ENCODE results near the gene PNPLA3.

PNPLA3 gene

DNA sequence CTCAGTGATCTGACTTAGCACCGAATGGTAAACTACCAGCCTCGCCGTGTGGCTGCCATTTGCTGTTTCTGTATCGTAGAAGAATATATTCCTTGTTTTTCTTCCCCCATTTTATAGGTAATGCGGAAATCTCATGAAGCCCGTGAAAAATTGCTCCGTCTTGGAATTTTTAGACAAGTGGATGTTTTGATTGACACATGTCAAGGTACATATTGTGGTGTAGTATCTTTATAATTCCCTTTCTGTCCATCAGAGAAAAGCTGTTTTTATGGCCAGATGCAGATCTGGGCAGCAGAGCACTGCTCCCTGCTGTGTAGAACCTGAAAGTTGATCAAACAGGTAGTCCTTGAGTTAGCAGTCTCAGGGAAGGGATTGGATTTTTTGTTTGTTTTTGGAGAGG lies 45.0 kb downstream of the PNPLA3 start:
- no peak for DNase-seq

DNA sequence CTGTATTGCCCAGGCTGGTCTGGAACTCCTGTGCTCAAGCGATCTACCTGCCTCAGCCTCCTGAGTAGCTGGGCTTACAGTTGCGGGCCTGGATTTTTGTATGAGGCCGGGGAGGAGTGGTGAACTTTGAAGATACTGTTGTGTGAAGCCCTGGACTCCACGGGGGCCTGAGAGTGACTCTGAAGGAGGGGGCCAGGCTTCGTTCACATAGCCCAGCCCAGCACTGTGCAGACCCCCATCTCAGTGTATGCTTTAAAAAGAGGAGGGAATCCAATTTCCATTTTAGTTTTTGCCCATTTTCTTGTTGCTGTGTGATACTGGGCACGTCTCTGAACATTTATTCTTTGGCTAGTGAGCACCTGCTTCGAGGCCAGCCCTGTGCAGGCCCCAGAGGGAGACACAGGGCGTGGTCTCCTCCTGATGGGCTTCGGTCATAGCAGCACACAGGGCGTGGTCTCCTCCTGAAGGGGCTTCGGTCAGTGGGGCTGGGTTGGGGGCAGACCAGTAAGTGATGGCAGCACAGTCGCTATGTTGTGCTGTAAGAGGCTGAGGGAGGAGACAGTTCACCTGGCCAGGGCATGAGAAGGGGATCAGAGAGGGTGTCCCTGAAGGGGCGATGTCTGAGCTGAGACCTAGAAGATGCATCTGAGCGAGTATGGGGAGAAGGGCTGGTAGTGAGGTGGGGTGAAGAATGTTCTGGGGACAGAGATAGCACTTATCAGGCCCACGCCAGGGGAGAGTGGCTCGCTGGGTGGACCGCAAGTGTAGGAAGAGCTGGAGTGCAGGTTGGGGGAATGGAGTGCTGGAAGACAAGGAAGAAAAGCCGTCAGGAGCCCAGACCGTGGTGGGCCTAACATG lies 45.6 kb downstream of the PNPLA3 start:
- DNase-seq = no peak

DNA sequence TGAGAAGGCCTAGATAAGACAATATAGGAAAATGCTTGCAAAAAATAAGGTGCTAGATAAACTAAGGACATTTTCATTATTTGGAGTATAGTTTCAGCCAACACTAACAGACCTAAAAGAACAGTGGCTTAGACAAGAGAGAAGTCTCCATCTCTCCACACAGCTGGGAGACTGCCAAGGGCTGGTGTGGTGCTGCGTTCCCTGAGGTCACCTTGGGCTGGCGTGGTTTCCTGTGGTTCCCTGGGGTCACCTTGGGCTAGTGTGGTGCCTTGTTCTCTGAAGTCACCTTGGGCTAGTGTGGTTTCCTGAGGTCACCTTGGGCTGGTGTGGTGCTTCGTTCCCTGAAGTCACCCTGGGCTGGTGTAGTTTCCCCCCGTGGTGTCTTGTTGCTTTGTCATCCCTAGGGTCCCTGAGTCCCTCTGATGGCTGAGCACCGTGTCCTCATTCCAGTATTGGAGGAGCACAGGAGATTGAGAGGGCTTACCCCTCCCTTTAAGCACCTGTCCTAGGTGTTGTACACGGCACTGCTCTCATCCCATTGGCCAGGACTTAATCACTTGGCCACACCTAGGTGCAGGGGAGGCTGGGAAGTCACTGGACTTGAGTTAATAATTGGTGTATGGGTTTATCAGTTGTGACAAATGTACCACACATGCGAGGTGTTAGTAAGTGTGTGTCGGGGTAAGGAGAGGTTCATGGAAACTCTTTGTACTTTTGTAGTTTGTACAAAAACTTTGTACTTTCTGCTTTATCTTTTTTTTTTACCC lies 46.6 kb downstream of the PNPLA3 start:
- DNase-seq = no peak

DNA sequence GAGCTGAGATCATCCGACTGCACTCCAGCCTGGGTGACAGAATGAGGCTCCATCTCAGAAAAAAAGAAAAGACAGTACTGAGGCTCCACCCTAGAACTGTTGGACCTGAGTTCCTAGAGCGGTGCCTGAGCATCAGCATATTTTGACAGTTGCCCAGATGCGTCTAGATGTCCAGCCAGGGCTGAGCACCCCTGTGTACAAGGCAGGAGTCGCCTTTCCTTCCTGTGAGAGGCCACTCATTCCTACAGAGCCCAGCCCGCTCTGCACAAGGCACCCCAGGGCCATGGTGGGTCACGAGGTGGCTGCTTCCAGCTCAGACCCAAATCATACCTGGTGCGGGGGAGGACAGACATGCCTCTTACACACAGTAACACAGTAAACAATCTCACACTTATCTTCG lies 47.5 kb downstream of the PNPLA3 start:
- DNase-seq = no peak

DNA sequence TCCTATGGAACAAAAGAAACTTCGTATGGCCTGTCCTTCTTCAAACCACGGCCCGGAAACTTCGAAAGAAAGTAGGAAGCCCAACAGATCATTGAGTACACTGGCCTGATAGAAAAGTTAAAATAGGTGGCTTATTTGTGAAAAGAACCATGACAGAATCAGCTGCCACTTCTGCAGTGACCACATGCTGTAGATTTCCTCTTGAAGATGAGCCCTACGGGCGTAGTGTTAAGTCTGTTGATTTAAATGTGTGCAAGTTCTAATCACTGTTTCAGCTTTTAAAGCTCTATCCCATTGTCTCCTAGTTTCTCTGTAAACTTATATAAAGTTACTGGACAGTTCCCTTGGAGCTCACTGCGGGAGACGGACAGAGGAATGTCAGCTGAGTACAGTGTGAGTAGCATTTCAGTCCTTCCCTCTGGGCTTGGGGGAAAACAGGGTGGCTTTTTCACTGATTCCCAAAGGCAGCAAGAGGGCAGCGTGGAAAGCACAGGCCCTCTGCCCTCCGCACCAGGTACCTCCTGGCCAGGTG lies 49.4 kb downstream of the PNPLA3 start:
- no peak for DNase-seq

DNA sequence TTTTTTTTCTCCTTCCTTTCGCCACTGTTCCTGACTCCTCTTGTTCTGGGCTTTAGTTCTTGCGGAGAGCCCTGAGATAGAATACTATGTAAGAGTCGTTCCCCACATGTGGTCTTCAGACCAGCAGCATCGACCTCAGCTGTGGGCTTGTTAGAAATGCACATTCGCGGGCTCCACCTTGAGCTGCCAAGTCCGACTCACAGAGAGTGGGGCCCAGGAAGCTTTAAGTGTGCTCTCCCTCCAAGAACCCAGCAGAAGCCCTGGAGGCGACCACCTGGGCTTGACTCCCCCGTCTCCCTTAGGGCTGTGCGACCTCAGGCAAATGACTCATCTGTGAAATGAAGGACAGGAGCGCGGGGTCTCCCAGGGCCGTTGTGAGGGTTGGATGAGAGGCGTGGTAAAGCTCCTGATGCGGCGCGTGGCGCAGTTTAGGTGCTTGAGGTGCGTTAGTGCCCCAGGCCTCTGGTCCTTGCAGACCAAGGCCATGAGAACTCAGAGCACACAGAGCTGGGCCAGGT lies 50.5 kb downstream of the PNPLA3 start:
- DNase-seq = no peak

DNA sequence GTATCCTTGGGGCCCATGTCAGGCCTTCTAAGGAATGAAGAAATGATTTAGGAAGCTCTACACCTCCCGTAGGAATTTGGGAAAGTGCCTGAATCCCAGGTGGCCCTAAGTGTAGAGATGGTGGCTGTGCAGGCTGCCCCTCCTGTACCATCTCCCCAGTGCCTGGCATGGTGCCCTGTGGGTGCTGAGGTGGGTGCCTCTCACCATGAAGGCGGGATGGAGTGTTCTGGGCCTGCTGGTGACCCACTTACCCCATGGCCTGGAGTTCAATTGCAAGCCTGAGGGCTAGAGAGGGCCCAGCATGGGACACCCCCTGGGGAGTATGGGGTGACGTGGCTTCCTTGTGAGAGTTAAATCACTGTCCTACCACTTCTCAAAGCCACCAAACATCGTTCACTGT lies 51.4 kb downstream of the PNPLA3 start:
- DNase-seq = no peak

DNA sequence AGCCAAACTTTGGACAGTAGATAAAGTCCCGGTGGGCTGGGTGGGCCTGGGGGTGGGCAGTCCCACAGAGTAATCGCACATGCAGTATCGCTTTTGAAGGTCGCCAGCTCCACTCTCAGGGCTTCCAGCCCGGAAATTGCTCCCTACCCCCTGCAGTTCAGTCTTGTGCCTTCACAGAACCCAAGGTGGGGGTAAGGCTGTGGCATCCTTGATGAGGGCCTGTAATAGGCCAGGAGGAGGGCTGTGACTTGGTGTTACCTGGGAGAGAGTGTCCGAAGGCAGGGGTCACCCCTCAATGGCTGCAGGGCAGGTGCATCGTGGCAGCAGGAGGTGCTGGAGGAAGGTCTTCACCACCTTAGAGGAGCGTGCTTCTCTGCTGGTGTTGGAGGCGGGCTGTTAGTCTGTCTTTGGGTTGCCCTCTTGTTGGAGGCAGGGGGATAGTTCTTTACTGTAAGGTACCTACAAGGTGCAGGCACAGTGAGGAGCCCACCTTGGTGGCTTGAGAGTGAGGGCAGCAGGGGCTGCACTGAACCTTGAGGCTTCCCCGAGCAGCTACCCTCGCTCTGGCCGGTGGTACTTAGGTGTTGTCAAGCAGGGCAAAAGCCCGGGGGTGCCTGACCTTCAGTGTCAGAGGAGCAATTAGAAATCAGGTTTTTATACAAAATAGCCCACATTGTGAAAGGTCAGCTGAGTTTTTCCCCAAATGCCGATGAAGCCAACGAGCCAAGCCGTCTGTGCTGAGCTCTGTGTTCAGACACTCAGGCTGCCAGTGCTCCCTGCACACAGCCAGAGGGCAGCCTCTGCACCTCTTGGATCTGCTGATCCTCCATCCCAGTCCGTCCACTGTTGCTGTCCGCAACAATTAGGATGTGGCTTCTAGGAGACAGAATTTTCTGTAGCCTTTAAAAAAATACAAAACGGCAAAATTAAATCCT lies 53.5 kb downstream of the PNPLA3 start:
- DNase-seq = no peak

DNA sequence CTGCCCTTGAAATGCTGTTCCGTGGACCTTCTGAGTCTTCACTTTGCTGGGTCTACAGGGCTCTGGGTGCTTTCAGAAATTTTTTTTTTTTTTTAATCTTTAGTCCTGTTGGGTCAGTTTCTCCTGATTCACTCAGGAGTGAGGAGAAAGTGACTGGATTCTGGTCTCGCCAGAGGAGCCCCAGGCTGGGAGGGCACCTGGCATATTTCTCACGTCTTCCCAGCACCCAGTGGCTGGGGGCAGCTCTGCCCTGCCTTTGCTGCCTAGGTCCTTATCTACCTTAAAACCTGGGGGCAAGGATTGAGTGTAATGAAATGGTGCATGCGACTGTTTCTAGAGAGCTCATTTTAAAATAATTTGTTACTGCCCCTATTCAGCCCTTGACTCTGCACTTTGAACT lies 55.0 kb downstream of the PNPLA3 start:
- no peak for DNase-seq

DNA sequence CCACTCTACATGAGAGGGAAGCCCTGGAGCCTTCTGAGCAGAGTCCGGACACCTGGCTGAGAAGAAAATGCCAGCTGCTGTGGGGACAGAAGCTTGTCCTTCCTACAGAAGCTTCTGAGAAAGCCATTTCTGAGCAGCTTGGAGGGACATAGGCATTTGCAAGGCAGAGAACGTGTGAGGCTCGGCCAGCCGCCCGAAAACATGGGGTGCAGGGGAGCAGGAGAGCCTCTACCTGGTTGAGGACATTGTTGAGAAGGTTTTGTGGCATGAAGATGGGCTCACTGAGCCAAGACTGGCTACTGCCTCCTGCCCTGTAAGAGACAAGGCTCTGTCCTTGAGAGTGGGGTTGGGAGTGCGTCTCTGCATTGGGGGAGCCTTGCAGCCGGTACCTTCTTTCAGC lies 57.0 kb downstream of the PNPLA3 start:
- no peak for DNase-seq

DNA sequence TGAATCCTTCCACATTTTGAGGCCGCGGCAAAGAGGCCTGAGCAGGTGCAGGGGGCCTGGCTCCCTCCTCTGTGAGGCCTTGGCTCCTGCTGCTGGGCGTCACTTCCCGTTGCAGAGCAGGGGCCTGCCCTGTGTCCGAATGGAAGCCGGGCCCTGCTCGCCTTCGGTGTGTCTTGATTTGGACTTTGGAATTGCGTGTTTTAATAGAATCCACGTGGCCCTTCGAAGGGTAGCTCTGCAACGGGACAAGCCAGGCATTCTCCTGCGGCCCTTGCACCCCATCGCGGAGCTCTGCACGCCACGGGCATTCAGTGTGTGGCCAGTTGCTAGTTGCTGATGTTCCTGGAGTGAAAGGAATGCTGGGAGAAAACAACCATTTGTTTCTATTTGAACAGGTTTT lies 57.4 kb downstream of the PNPLA3 start:
- DNase-seq = no peak

DNA sequence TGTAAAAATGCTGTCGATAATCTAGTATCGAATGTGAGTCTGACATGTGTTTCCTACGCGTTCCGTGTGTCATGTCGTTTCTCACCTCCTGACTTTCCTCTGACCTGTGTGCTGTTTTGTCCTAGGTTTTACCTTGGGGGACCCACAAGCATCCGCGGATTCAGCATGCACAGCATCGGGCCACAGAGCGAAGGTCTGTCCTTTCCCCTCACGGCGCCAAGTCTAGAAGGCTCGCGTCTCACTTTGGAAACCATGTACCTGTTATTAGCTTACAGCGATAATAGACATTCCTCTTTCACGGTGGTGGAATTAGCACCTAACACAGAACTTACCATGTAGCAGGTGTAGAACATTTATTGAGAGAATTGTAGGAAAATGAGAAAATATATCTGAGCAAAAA lies 60.2 kb downstream of the PNPLA3 start:
- DNase-seq = no peak

DNA sequence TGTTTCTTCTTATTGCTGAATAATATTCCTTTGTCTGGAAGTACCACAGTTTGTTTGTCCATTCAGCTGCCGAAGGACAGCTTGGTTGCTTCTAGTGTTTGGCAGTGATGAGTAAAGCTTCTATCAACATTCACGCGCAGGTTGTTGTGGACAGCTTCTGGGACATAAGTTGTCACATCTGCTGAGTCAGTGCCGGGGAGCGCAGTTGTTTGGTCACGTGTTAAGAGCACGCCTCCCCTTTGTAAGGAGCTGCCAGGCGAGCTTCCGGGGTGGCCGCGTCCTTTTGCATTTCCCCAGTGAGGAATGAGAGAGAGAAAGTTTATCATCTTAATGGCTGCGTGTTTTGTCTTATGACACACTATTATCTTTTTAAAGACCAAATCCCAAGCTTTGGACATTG lies 61.9 kb downstream of the PNPLA3 start:
- no peak for DNase-seq

DNA sequence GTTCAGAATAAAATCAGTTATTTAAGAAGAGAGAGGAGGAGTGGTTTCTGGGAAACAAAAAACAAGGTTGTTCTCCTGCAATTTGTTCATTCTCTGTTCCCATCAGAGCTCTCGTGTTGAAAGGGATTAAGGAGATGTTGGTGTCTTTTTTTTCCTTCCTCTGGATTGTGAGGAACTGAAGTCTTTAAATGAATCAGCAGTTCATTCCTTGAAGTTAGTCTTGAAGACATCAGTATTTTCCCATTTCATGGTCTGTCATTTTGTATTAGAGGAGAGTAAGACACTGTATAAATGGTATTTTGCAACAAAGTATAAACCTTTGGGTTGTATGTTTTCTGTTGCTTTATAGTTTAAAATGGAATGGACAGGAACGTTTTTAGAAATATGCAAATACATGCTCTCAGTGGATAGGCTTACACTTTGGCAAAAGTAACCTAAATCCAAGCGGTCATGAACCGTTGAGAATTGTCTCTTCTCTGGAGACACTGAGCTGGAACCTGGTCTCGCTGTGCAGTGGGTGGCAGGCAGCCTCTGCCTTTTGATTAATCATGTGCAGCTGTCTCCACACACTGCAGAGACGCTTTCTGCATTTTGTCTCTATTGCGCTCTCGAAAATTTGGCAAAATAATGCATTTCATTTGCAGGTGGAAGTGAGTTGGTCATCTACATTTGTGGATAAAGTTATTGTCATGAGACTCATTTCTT lies 64.7 kb downstream of the PNPLA3 start:
- no peak for DNase-seq

DNA sequence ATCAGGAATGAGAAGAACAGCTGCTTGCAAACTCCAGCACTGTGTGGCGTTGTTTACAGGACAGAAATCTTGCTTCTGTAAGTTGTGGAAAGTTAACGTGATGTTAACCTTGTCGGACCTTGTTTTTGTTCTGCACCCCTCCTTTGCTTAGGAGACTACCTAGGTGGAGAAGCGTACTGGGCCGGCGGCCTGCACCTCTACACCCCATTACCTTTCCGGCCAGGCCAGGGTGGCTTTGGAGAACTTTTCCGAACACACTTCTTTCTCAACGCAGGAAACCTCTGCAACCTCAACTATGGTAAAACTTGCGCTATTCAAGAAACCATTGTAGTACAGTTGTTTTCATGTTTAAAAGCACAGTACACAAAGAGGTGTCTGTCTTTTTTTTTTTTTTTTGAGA lies 65.4 kb downstream of the PNPLA3 start:
- no peak for DNase-seq

DNA sequence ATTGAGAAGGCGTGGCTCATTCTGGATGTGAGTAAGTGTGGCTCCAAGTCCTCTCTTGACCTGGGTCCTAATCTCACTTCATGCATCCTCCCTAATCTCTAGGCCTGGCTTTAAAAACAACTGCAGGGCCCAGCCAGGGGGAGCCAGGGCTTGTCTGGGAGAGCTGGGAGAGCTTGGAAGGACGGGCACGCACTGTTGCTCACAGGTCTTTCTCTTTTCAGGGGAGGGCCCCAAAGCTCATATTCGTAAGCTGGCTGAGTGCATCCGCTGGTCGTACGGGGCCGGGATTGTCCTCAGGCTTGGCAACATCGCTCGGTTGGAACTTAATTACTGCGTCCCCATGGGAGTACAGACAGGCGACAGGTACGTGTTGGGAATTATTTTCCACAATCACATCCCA lies 66.4 kb downstream of the PNPLA3 start:
- DNase-seq = no peak

DNA sequence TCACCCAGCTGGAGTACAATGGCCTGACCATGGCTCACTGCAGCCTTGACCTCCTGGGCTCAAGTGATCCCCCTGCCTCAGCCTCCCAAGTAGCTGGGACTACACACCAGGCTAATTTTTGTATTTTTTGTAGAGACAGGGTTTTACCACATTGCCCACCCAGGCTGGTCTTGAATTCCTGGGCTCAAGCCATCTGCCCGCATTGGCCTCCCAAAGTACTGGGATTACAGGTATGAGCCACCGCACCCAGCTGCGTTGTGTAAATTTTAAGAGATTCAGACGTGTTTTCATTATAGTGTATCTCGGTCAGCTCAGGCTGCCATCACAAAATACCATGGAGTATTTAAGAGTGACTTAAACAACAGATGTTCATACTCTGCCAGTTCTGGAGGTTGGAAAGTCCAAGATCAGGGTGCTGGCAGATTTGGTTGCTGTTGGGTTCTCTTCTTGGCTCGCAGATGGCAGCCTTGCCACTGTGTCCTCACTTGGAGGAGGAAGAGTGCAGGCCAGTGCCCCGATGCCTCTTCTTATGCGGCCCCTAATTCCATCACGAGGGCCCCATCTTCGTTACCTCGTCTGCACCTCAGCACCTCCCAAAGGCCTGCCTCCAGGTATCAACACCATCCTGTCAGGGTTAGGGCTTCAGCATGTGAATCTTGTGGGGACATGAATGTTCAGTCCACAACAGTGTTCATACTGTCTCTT lies 67.9 kb downstream of the PNPLA3 start:
- no peak for DNase-seq

DNA sequence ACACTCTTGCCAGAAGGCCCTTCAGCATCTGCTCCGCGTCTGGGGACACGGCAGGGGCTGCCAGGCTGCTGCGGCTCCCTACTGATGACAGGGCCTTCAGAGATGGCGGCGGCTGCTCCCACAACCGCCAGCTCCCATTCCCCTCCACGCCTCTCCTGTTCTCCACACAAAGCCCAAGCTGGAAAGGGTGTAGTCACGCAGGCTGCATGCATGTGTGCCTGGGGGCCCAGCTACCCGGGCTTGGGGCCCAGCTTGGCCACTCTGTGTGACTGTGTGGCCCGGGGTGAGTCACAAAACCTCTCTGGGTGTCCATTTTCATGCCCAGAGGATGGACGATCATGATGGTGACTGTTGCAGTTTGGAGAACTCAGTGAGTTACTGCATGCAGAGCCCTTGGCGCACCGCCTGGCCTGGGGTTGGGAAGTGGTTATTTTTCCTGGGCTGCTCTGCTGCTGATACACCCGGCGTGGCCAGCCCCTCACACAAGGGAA lies 68.8 kb downstream of the PNPLA3 start:
- DNase-seq = no peak

DNA sequence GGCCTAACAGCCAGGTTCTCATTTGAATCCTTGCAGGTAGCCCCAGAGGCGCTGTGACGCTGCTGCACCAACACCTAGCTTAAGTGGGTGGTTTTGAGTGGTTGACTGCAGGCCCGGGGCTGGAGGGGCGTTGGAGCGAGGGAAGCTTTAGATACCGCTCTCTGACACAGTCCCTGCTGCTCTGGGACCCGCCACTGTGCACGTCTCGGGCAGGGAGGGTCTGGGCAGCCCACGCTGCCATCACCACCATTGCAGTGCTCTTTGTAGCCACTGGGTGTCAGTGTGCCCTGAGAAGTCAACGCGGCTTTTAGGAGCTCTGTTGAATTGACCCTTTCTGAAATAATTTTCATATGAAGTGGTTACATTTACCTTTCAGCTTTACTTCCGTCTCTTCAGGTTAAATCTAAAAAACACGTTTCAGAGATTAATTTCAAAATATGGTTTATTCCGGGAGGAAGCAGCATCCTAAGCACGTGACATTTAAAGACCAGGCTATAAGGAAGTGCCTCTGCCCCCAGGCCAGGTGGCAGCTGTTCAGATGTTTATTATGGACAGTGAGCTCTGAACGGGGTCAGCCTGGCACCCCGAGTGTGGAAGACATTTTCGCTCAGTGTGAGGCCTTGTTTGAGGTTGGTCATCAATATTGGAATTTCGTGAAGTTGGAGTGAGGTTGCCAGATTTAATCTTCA lies 69.6 kb downstream of the PNPLA3 start:
- DNase-seq = no peak

DNA sequence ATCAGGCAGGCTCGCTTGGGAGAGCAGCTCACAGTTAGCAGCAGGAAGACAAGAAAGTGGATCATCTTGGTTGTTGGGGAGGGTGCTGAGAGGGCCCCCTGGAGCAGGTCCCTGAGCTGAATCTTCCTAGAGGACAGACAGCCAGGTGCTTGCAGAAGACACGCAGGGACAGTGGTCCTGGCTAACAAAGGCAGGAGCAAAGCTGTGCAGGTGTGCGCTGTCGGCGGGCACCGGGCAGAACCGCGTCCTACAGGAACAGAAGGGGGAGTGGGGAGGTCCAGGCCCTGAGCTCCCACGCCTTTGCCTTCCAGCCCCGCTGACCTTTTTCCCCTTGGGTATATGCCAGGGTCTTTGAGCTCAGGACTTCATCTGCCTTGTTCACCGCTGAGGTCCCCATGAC lies 70.4 kb downstream of the PNPLA3 start:
- no peak for DNase-seq

DNA sequence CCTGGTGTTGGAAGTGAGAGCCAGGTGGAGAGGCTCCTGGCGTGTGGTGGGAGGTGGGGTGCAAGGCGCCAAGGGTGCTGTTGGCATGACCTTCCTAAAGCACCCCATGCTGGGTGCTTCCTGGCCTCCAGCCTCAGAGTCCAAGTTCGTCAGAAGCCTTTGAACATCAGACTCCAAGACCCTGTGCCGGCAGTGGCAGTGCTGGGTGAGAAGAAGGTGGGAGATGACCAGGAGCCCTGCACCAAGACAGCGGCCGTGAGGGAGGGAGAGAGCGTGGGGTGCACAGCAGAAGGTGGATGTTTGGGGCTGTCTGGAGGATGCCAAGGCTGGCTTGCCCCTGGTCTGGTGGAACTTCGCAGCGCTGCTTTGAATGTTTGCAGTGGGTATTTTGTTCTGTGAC lies 70.8 kb downstream of the PNPLA3 start:
- DNase-seq = no peak

Measured in NCI-H1436 treated with DMSO at 0.1 percent for 48 hours (cell line).